HG03025 (cell line): ENCODE results near the gene COL13A1.

Experiments used
- ATAC-seq: cut with Tn5 transposase; IDR thresholded peaks from one replicate; pipeline ENCODE4 v1.9.1; 2021; ENCODE audit warnings: mild to moderate bottlenecking, moderate library complexity; ENCODE audit not compliant: unreplicated experiment, low FRiP score

COL13A1 gene

DNA sequence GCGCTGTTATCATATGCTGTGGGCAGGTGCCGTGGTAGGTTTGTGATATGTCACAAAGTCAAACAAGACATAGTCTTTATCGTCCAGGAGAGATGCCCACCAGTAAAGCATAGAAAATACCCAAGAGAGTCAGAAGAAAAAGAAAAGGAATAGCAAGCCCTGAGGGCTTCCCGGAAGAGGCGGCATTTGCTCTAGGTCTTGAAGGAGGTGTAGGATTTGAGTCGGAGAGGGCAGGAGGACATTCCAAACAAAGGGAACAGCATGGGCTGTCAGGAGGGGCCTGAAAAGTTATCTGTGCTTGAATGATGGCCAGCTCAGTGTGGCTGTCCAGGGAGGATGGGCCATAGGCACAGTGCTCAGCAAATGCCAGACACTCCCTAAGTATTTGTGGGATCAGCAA is 42.2 kb downstream of the COL13A1 start:
- no peak for ATAC-seq

GRCh38 chr10:69844698-69845097 is 43.0 kb downstream of the COL13A1 start:
- no peak for ATAC-seq

GRCh38 chr10:69845574-69846292 is 44.0 kb downstream of the COL13A1 start:
- no peak for ATAC-seq

GRCh38 chr10:69846293-69846921 is 44.7 kb downstream of the COL13A1 start:
- ATAC-seq: no peak

DNA sequence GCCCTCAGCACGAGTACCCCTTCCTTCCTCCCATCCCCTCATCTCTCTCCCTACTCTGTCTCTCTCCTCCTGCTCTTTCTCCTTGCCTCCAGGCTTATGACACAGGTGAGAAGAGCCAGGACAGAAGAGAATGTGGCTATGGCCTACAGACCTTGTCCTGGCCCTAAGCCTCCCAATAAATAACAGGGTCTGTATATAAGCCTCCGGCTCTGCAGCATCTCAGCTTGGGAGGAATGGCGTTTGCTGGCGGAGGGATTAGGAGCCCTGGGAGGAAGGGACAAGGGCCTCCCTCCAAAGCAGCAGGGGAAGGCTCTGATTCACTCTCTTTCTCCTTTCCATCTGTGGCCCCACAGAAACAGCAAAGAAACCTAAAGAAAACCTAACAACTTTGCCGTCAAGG is 45.8 kb downstream of the COL13A1 start:
- ATAC-seq: no peak

GRCh38 chr10:69847883-69848282 is 46.2 kb downstream of the COL13A1 start:
- no peak for ATAC-seq

GRCh38 chr10:69848454-69848853 is 46.7 kb downstream of the COL13A1 start:
- no peak for ATAC-seq

GRCh38 chr10:69849825-69850224 is 48.1 kb downstream of the COL13A1 start:
- ATAC-seq: no peak

DNA sequence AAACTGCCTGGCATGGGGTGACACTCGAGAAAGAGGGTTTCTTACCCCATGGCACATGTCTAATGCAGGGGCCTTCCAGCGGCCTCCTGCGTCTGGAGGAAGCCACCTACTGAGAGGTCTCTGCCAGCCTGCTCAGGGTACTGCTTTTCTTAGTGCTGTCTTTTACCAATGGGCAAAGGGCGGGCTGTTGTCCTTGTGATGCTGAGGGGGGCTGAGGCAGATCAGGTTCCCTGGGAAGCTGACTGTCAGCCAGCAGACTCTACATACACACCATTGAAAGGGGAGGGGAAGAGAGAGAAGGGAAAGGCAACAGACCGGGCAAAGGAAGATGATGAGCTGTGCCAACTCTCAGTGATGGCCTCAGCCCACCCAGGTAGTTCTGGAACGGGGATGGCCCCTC is 48.7 kb downstream of the COL13A1 start:
- ATAC-seq: no peak

DNA sequence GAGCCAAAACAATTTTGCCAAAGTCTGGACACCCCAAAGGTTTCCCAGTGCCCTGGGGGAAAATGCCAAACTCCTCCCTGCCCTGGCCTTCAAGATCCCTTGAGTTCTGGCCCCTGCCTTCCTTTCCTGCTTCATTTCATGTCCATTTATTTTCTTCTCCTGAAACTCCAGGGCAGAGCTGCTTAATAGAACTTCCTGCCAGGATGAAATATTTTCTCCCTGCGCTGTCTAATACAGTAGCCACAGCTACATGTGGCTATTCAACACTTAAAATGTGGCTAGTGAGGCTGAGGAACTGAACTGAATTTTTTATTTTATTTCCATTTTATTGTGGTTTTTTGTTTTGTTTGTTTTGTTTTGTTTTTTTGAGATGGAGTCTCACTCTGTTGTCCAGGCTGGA is 49.6 kb downstream of the COL13A1 start:
- no peak for ATAC-seq

GRCh38 chr10:69853064-69853463 is 51.4 kb downstream of the COL13A1 start:
- no peak for ATAC-seq

DNA sequence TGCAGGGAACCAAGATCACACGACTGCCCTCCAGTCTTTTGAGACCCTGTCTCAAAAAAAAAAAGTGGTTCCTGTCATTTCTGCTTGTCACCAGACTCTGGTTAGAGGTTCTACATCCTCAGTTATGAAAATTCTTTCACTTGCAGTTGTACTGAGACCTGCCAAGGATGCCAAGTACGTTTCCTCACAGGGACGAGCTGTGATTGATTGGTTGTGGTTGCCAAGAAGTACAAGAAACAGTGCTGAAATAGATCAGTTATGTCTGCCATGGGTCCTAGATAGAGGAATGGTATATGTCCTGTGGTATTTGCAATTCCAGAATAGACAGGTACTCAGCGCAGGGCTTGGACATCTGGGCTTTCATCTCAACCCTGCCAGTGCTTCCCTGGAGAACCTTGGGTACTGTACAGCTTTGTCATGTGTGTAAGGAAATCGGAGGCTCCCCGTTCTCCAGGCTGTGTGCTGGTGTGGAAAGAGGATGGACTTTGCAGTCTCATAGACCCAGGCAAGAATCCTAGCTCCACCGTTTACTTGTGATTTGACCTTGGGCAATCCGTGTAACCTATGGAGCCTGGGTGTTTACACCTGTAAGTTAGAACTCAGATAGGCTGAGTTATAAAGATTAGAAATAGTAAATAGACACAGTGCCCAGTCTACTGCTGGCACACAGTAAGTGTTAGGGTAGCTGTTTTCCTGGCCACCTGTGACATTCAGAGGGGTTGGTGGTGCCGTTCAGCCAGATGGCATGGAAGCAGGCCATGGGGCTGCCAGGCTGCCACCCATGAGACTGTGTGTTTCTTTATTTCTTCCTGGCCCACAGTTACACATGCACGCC is 53.0 kb downstream of the COL13A1 start:
- ATAC-seq: no peak

DNA sequence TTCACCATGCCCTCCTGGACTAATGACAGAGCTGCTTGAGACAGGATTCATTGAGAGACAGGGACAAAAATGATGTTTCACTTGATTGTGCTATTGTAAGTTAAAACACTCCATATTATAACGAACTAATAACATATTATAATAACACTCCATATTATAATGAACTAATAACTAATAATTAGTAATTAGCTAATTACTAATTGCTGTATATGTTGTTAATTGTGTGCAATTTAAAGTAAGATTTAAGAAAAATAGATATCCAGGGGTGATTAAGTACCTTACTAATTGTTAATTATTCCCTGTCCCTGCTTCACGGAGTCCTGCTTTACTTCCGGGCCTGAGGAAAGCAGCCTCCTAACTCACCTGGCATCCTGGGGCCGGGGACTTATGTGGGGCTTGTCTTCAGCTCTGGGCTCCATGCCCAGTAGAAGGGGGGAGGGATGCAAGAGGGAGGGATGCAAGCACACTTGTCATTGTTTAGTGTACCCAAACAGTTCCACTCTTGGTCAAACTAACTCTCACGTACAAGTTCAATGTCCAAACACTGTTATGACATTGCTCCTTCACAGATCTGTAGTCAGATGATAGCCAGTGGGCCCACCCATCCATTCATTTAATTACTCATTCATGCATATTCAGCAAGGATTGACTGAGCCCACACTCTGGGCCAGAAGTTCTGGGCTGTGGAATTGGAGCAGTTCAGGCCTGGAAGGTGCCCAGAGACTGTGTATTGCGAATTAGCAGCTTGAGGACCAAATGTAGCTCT is 53.8 kb downstream of the COL13A1 start:
- ATAC-seq: no peak

GRCh38 chr10:69856601-69857166 is 55.0 kb downstream of the COL13A1 start:
- ATAC-seq: no peak

- ATAC-seq: no peak
These were observed 56.5 kb downstream of the COL13A1 start for GRCh38 chr10:69858201-69858600.

DNA sequence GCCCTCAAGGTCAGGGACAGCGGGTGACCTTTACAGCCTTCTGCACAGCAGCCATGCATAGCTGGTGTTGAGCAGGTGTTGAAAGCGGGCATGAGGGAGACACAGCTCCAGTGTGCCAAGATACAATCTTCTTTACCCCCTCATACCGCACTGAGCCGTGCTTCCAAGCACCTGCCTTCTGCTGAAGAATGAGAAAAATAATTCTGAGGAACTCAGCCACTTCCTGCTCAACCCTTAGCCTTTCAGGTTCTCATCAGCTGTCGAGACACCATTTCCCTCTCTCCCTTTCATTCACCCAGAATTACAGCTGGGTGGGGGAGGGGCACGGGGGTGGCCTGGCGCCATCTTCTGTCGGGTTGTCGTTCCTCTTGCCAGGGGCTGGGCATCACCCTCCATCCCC is 58.6 kb downstream of the COL13A1 start:
- no peak for ATAC-seq

GRCh38 chr10:69861251-69862240 is 59.8 kb downstream of the COL13A1 start:
- ATAC-seq: no peak

DNA sequence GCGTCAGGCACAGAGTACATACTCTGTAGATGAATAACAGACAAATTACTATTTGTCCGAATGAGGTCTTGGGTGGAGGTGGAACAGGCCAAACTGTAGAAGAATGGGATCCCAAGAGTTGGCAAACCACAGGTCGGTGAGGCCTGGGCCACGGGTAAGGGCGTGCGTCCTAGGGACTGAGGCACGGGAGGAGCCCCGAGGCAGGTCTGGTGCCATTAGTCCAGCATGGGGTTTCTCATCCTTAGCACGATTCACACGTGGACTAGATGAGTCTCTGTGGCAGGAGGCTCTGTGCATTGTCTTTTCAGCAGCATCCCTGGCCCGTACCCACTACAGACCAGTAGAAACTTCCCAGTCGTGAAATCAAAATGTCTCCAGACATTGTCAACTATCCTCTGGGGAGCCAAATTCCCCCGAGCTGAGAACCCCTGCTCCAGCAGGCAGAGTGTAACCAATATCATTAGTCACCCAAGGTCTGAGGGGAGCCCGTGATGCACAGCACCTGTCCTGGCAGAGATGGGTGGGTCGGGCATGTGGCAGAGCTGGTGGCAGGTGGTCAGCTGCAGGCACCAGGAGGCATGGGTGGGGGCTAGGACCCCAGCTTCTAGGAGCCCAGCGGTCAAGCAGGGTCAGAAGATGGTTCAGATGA is 61.3 kb downstream of the COL13A1 start:
- ATAC-seq: no peak

DNA sequence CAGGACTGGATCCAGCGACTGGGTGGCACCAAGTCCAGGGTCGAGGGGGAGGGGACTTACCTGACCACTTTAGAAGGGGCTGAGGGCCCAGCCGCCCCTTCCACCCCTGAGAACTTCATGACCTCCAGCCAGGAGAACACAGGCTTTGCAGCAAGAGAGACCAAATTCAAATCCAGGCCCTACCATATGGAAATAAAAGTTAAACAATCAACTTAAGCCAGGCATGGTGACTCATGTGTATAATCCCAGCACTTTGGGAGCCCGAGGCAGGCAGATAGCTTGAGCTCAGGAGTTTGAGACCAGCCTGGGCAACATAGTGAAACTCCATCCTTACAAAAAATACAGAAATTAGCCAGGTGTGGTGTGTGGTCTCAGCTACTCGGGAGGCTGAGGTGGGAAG is 61.9 kb downstream of the COL13A1 start:
- no peak for ATAC-seq
